NT2/D1 (cell line): ENCODE data around the gene SLC66A2.
"Not testable (repeated sequence)": the region's sequence is repeated elsewhere in the genome, so short reads cannot be mapped to it uniquely, and the experiment has no call there.

Experiments used
- DNase-seq: peaks from one replicate; pipeline ENCODE4 v3.0.0-alpha.2; 2011; ENCODE audit warnings: low read depth, low spot score
- H3K27me3 ChIP-seq: 2 replicates; pipeline ENCODE4 v1.6.0; 2011; ENCODE audit warnings: mild to moderate bottlenecking; ENCODE audit not compliant: insufficient read length, insufficient read depth
- H3K36me3 ChIP-seq: 2 replicates; pipeline ENCODE4 v1.6.1; 2011; ENCODE audit warnings: mild to moderate bottlenecking, low read length, mixed read lengths; ENCODE audit not compliant: insufficient read depth, insufficient read length
- H3K4me1 ChIP-seq: 2 replicates; pipeline ENCODE4 v1.5.1; 2011; ENCODE audit not compliant: insufficient read depth, insufficient read length
- H3K4me3 ChIP-seq: 2 replicates; pipeline ENCODE4 v1.5.1; 2011; ENCODE audit warnings: low read depth; ENCODE audit not compliant: insufficient read length
- H3K9ac ChIP-seq: 2 replicates; pipeline ENCODE4 v1.6.0; 2011; ENCODE audit warnings: low read depth; ENCODE audit not compliant: insufficient read length
- H3K9me3 ChIP-seq: 2 replicates; pipeline ENCODE4 v1.5.1; 2011; ENCODE audit warnings: mild to moderate bottlenecking, low read length; ENCODE audit not compliant: insufficient read depth
- SUZ12 ChIP-seq: IDR thresholded peaks from 2 replicates; pipeline ENCODE4 v1.6.1; 2011; ENCODE audit not compliant: insufficient read length, insufficient read depth; ENCODE audit errors: extremely low read depth
- YY1 ChIP-seq: IDR thresholded peaks from 2 replicates; pipeline ENCODE4 v1.6.1; 2011; ENCODE audit not compliant: insufficient read length, insufficient read depth
- ZNF274 ChIP-seq: IDR thresholded peaks from 2 replicates; pipeline ENCODE4 v1.6.1; 2011; ENCODE audit warnings: mild to moderate bottlenecking, low read depth, low read length

SLC66A2 gene

GRCh38 chr18:79878741-79879378 is 72.6 kb downstream of the SLC66A2 start:
- no peak for DNase-seq
- Histone ChIP-seq H3K4me1 (peaks cover 2% of the 10 kb centered on the region), H3K9me3 (no peaks in the 10 kb centered on the region), H3K4me3 (no peak overlapping the region), H3K36me3 (no peaks in the 10 kb centered on the region), H3K27me3 (no peaks in the 10 kb centered on the region), H3K9ac (no peak overlapping the region)
- TF ChIP-seq ZNF274 (no peak), SUZ12 (no peak), YY1 (no peak)

GRCh38 chr18:79878246-79878645 is 73.2 kb downstream of the SLC66A2 start:
- not testable (repeated sequence) for H3K27me3 ChIP-seq

GRCh38 chr18:79877163-79878091 is 74.0 kb downstream of the SLC66A2 start:
- TF ChIP-seq YY1 = no peak
- TF ChIP-seq ZNF274 = no peak
- no peak for TF ChIP-seq SUZ12
- no peaks in the 10 kb centered on the region for H3K27me3 ChIP-seq
- H3K36me3 ChIP-seq = no peaks in the 10 kb centered on the region
- no peak overlapping the region for H3K4me3 ChIP-seq
- no peak overlapping the region for H3K9ac ChIP-seq
- no peak for DNase-seq
- H3K9me3 ChIP-seq = no peaks in the 10 kb centered on the region
- H3K4me1 ChIP-seq = peaks cover 4% of the 10 kb centered on the region

More at GRCh38 chr18:79878246-79878645, 73.2 kb downstream of the SLC66A2 start:
- H3K9ac ChIP-seq, H3K4me1 ChIP-seq, H3K9me3 ChIP-seq, DNase-seq, H3K36me3 ChIP-seq, H3K4me3 ChIP-seq: not testable (repeated sequence)

- TF ChIP-seq ZNF274 (no peak), SUZ12 (no peak), YY1 (no peak)
- peaks cover 4% of the 10 kb centered on the region for H3K4me1 ChIP-seq
- no peak overlapping the region for H3K4me3 ChIP-seq
- no peak overlapping the region for H3K9ac ChIP-seq
- DNase-seq = no peak
- H3K9me3 ChIP-seq = no peaks in the 10 kb centered on the region
- no peaks in the 10 kb centered on the region for H3K36me3 ChIP-seq
- no peaks in the 10 kb centered on the region for H3K27me3 ChIP-seq
These were observed 75.0 kb downstream of the SLC66A2 start for GRCh38 chr18:79876497-79876896.

- H3K36me3 ChIP-seq = no peaks in the 10 kb centered on the region
- no peaks in the 10 kb centered on the region for H3K27me3 ChIP-seq
- no peaks in the 10 kb centered on the region for H3K9me3 ChIP-seq
- no peak for DNase-seq
- no peak overlapping the region for H3K9ac ChIP-seq
- no peak overlapping the region for H3K4me3 ChIP-seq
- peaks cover 4% of the 10 kb centered on the region for H3K4me1 ChIP-seq
- TF ChIP-seq YY1 = no peak
- TF ChIP-seq ZNF274 = no peak
- TF ChIP-seq SUZ12 = no peak
These were observed 75.5 kb downstream of the SLC66A2 start for GRCh38 chr18:79875931-79876461.

GRCh38 chr18:79875531-79875919 is 75.9 kb downstream of the SLC66A2 start:
- H3K36me3 ChIP-seq = no peaks in the 10 kb centered on the region
- peaks cover 4% of the 10 kb centered on the region for H3K4me1 ChIP-seq
- no peak overlapping the region for H3K9ac ChIP-seq
- no peak overlapping the region for H3K4me3 ChIP-seq
- H3K27me3 ChIP-seq = no peaks in the 10 kb centered on the region
- H3K9me3 ChIP-seq = no peaks in the 10 kb centered on the region
- TF ChIP-seq YY1 (no peak), ZNF274 (no peak), SUZ12 (no peak)
- DNase-seq = no peak
